ENCODE results near the gene AGPAT4. TPM values are rescaled to one million over a fixed set of nuclear protein-coding genes. Genes with fewer than 3 reads are reported as not detected.
"Not testable (repeated sequence)": the region's sequence is repeated elsewhere in the genome, so short reads cannot be mapped to it uniquely, and the experiment has no call there.

AGPAT4 gene, protein sequence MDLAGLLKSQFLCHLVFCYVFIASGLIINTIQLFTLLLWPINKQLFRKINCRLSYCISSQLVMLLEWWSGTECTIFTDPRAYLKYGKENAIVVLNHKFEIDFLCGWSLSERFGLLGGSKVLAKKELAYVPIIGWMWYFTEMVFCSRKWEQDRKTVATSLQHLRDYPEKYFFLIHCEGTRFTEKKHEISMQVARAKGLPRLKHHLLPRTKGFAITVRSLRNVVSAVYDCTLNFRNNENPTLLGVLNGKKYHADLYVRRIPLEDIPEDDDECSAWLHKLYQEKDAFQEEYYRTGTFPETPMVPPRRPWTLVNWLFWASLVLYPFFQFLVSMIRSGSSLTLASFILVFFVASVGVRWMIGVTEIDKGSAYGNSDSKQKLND
- polyA plus RNA-seq (ENCODE audit: low read depth in 6 of 6), result 1 to 10 TPM in 5 of 6 donors, under 1 TPM in 1; 0.04 to 3.2 (median 1.4) TPM

DNA sequence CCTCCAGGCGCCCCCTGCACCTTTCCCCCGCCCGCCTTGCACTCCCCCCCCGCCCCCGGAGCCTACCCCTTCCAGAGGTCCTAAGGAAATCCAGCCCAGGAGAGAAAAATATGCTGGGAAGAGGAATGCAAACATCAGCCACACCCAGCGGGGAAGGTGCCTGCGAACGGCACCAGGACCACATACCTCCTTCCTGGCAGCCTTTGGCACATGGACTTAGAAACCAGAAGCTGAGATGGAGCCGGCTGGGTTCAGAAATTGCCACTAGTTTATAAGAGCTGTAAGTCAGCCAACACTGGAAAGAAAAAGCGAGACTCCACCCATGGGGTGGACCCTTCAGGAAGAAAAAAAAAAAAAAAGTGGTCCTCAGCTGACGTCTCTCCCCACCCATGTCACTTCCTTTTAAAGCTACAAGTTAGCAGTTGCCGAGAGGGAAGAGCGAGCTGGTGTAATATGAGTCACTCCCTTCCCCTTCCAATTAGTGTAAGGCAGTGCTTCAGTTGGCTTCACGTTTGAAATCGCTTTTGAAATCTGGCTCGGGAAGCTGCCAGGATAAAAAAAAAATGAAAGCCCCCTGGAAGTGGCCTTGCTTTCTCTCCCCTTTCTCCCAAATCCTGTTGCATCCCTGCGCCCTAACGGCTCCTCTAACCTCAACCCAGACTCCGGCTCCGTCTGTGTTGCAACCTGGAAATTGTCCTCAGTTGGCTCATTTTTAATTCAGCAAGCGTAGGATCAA, at the start of gene AGPAT4:
Gene AGPAT4 (minus strand): TSS at position 310 of the 736 bp plus-strand sequence. CDS start 41,848 bp downstream, outside the sequence.
- ATAC-seq (ENCODE audit: low read depth in 2 of 2) (peak; percentile 88 to 90), DNase-seq (peak; percentile 75)
- H3K4me1 Mint-ChIP-seq, result peaks cover 15 to 19% (median 19%) of the 10 kb centered on the region in 3 donors

DNA sequence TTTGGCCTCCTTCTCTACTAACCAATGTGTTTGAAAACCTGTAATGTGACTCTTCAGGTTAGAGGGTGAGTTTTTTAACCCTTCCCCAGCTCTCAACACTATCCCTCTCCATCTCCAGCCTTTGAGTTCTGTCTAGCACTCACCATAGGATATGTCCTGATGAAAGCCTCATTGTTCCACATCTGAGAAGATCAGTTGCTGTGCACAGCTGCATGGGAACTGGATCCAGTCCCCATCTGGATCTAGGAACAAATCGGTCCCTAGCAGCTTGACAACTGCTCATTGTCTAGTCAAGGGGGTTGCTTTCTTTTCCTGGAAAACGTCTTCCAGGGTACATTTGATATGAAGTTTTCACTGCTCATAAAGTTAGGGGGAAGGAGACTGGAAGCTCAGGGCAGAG, 45.4 kb upstream of the AGPAT4 start:
- peaks cover 4 to 17% (median 13%) of the 10 kb centered on the region in 7 donors for H3K9me3 Mint-ChIP-seq
- no peaks in the 10 kb centered on the region for H3K4me1 Mint-ChIP-seq
- H3K4me3 Mint-ChIP-seq, result no peak overlapping the region
- no peak overlapping the region for H3K27ac Mint-ChIP-seq
- DNase-seq, result no peak
- no peak for ATAC-seq (ENCODE audit: low read depth in 2 of 2)
- H3K27me3 Mint-ChIP-seq, result peaks cover 3 to 15% (median 10%) of the 10 kb centered on the region in 3 donors
- peaks cover 4 to 7% of the 10 kb centered on the region in 2 donors for H3K36me3 Mint-ChIP-seq

More for the DNA sequence above, at the start of gene AGPAT4:
- Mint-ChIP-seq H3K36me3 (peaks cover 0 to 8% of the 10 kb centered on the region in 2 donors), H3K4me3 (peak within 1 kb of the TSS; percentile 87 to 97 (median 92)), H3K9me3 (no peaks in the 10 kb centered on the region), H3K27me3 (peaks cover 0 to 19% (median 11%) of the 10 kb centered on the region in 3 donors), H3K27ac (peak within 1 kb of the TSS; percentile 86 to 98 (median 98))

DNA sequence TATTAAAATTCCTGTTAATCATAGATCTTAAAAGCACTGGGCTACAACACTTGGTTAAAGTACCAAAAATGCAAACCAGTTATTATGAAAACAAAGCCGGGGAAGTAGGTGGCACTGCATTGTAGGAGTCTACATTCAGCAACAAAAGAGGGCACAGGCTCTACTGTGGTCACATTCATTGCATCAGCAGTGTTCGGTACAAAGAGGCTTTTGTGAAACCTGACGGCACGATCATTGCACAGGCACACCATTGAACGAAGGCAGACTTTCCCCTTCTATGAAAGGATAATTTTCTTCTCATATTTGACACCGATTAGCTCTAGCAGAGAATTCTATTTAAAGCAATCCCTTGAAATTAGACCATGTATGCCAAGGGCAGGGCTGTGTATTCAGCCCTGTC, 44.6 kb upstream of the AGPAT4 start:
- Mint-ChIP-seq H3K4me3 (no peak overlapping the region), H3K27ac (no peak overlapping the region), H3K4me1 (no peaks in the 10 kb centered on the region), H3K27me3 (peaks cover 8 to 15% (median 14%) of the 10 kb centered on the region in 3 donors), H3K9me3 (peaks cover 4 to 20% (median 13%) of the 10 kb centered on the region in 7 donors), H3K36me3 (peaks cover 4 to 7% of the 10 kb centered on the region in 2 donors)
- DNase-seq (no peak), ATAC-seq (ENCODE audit: low read depth in 2 of 2) (no peak)

DNA sequence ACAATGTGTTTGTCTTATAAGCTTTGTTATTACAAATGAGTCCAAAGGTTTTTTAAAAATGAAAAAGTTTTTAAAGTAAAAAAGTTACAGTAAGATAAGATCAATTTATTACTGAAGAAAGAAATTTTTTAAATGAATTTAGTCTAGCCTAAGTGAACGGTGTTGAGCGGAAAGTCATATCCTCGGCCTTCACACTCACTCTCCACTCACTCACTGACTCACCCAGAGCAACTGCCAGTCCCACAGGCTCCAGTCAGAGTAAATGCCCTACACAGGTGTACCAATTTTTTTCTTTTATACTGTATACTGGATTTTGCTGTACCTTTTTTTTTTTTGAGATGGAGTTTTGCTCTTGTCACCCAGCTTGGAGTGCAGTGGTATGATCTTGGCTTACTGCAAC, 42.7 kb upstream of the AGPAT4 start:
- peaks cover 0 to 16% (median 10%) of the 10 kb centered on the region in 7 donors for H3K9me3 Mint-ChIP-seq
- H3K27ac Mint-ChIP-seq, result no peak overlapping the region
- DNase-seq, result no peak

DNA sequence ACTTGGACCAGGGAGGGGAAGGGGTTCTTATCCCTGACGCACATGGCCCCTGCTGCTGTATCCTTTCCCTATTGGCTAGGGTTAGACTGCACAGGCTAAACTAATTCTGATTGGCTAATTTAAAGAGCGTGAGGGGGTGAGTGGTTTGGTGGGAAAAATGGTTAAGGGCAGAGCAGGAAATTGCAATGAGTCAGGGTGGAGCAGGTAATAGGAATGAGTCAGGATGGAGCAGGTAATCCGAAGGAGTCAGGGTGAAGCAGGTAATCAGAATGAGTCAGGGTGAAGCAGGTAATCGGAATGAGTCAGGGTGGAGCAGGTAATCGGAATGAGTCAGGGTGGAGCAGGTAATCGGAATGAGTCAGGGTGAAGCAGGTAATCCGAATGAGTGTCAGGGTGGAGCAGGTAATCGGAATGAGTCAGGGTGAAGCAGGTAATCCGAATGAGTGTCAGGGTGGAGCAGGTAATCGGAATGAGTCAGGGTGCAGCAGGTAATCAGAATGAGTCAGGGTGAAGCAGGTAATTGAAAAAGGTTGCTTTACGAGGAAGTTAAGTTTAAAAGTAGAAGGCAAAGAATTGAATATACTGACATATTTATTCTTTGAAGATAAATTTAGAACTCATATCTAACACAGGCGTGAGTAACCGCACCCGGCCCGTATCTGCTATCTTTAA, 41.5 kb upstream of the AGPAT4 start:
- ATAC-seq (ENCODE audit: low read depth in 2 of 2); H3K4me1 Mint-ChIP-seq; H3K4me3 Mint-ChIP-seq; DNase-seq; H3K36me3 Mint-ChIP-seq: not testable (repeated sequence)
- peak overlapping the region in 1 of 6 donors; percentile 68 for H3K27ac Mint-ChIP-seq
- peaks cover 0 to 16% (median 10%) of the 10 kb centered on the region in 7 donors for H3K9me3 Mint-ChIP-seq
- peaks cover 8 to 15% (median 13%) of the 10 kb centered on the region in 3 donors for H3K27me3 Mint-ChIP-seq

More for the DNA sequence above, 42.7 kb upstream of the AGPAT4 start:
- ATAC-seq (ENCODE audit: low read depth in 2 of 2), result no peak
- Mint-ChIP-seq H3K36me3 (peaks cover 0 to 7% of the 10 kb centered on the region in 2 donors), H3K27me3 (peaks cover 8 to 15% (median 12%) of the 10 kb centered on the region in 3 donors), H3K4me1 (no peaks in the 10 kb centered on the region), H3K4me3 (no peak overlapping the region)

DNA sequence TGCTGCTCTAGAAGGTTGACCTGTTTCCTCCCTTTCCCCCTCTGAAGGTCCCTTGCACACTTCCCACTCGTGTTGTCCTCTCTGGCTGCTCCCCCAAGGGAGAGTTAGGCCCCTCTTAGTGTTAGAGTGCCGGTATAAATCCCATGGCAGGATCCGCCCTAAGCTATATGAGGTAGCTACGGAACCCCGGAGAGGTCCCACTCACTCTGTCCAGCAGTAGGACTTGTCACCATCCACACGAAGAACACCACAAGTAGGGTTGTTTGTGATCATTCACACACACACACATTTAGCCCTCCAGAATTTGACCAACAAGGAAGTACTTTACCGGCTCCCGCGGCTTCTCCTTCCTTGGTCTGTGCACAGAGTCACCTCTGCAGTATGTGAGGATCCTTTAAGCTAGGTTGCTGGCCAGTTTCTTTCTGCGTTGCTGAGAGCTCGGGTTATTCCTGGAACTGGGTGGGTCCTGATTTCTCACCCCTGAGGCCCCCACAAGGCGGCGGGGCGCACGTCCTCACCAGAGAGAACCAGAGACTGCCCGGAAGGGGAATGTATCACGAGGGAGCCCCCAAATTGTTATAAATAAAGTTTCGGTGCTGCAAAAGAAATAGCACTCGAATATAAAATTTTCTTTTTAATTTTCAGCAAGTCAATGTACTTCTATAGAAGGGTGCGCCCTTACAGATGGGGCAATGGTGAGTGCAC, 40.8 kb upstream of the AGPAT4 start:
- H3K27ac Mint-ChIP-seq; H3K4me3 Mint-ChIP-seq; H3K36me3 Mint-ChIP-seq; H3K4me1 Mint-ChIP-seq; DNase-seq; ATAC-seq (ENCODE audit: low read depth in 2 of 2): not testable (repeated sequence)
- peaks cover 0 to 16% (median 10%) of the 10 kb centered on the region in 7 donors for H3K9me3 Mint-ChIP-seq
- peaks cover 8 to 15% (median 13%) of the 10 kb centered on the region in 3 donors for H3K27me3 Mint-ChIP-seq

DNA sequence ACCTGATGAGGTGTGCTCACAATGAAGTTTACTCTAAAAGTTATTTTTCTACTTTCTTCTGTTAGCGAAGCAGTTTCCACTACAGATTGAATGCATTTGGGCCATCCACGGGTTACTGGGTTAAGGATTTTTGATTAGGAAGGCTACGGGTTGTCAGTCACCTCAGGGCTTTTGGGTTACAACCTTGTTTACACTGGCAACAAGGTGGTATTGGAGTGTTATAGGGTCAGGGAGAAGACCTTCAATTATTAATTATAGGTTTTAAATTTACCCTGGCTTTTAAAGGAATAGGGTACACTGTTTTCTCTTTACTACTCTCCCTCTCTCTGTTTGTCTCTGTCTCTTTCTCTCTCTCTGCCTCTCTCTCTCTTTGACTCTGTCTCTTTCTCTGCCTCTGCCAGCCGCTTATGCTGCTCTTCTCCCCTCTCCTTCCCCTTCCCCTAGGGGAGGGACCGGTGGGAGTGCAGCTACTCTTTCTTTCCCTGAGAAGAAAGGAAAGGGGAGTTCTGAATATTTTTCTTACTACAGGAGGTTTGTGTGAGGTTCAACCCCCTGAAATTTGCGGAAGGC, 40.2 kb upstream of the AGPAT4 start:
- Mint-ChIP-seq H3K9me3 (peaks cover 0 to 16% (median 10%) of the 10 kb centered on the region in 7 donors), H3K4me1 (no peaks in the 10 kb centered on the region), H3K4me3 (no peak overlapping the region), H3K36me3 (peaks cover 0 to 7% of the 10 kb centered on the region in 2 donors), H3K27ac (peak overlapping the region in 1 of 6 donors; percentile 27), H3K27me3 (peaks cover 8 to 13% (median 11%) of the 10 kb centered on the region in 3 donors)
- ATAC-seq (ENCODE audit: low read depth in 2 of 2) (no peak), DNase-seq (no peak)

DNA sequence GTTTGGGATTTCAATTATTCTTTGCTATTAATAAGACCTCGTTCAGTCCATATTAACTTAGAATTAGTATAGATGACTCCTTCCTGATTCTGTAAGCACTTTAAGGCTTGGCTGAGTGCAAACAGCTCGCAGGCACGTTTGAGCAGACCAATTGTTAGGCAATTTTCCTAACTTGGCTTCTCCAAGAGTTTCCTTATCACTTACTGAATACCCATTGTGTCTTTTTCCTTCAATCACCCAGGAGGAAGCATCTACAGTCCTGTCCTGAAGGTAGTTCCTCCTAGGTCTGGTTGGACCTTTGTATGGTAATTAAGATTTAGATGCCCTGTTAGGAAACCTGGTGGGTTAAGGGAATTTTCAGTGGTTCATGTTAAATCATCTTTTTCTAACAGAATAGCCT, 39.6 kb upstream of the AGPAT4 start:
- H3K4me3 Mint-ChIP-seq; H3K27ac Mint-ChIP-seq; H3K4me1 Mint-ChIP-seq; DNase-seq; ATAC-seq (ENCODE audit: low read depth in 2 of 2); H3K36me3 Mint-ChIP-seq: not testable (repeated sequence)
- H3K9me3 Mint-ChIP-seq, result peaks cover 0 to 16% (median 10%) of the 10 kb centered on the region in 7 donors
- peaks cover 8 to 13% (median 9%) of the 10 kb centered on the region in 3 donors for H3K27me3 Mint-ChIP-seq

DNA sequence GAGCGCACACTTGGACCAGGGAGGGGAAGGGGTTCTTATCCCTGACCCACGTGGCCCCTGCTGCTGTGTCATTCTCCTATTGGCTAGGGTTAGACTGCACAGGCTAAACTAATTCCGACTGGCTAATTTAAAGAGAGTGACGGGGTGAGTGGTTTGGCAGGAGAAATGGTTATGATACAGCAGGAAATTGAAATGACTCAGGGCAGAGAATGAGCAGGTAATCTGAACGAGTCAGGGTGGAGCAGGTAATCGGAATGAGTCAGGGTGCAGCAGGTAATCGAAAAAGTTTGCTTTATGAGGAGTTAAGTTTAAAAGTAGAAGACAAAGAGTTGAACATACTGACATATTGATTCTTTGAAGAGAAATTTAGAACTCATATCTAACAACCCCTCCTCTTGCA, 35.9 kb upstream of the AGPAT4 start:
- not testable (repeated sequence) for H3K27ac Mint-ChIP-seq; ATAC-seq (ENCODE audit: low read depth in 2 of 2); DNase-seq; H3K4me1 Mint-ChIP-seq; H3K36me3 Mint-ChIP-seq; H3K4me3 Mint-ChIP-seq; H3K9me3 Mint-ChIP-seq
- H3K27me3 Mint-ChIP-seq, result peaks cover 4 to 24% (median 21%) of the 10 kb centered on the region in 3 donors

DNA sequence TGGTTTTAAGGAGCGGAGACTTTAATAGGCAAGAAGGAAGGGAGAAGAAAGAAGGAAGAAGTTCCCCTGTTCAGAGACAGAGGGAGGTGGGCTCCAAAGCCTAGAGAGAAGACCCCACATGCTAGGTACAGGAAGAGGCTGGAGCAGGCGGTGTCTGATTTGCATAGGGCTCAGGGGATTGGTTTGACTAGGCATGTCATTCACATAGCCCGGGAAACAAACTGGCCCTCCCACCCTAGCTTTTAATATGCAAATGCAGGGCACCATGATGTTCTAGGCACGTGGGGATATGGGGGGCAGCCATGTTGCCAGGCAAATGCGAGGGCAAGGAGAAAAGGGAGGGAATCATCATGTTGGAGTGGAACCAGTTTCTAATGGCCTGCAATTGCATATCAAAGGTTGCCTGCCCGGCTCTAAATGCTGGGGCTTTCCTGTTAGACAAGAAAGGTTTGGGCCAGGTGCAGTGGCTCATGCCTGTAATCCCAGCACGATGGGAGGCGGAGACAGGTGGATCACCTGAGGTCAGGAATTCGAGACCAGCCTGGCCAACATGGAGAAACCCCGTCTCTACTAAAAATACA, 34.3 kb upstream of the AGPAT4 start:
- H3K4me1 Mint-ChIP-seq, result no peaks in the 10 kb centered on the region
- no peak for DNase-seq
- H3K9me3 Mint-ChIP-seq, result peaks cover 0 to 5% (median 0%) of the 10 kb centered on the region in 7 donors
- ATAC-seq (ENCODE audit: low read depth in 2 of 2), result no peak
- peak overlapping the region in 1 of 6 donors; percentile 10 for H3K27ac Mint-ChIP-seq
- no peak overlapping the region for H3K4me3 Mint-ChIP-seq
- H3K27me3 Mint-ChIP-seq, result peaks cover 10 to 23% (median 16%) of the 10 kb centered on the region in 3 donors
- no peaks in the 10 kb centered on the region for H3K36me3 Mint-ChIP-seq

DNA sequence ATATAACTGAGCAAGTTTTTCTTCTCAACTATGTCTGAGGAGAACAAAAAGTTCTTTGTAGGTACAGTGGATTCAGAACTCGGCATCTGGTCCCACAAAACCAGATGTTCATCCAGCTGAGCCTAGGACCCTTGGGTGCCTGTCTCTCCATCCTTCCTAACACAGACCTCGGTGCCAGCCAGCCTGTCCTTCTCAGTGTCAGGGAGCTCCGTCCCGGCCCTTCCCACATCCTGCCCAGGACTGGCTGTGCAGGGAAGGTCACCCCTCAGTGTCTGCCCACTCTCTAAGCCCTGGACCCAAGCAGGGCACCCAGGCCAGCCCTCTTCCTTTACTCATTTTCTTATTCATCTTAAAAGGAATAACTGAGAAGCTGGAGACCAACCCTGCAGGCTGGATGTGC, 32.0 kb upstream of the AGPAT4 start:
- H3K4me3 Mint-ChIP-seq, result no peak overlapping the region
- H3K27ac Mint-ChIP-seq, result no peak overlapping the region
- peaks cover 10 to 18% (median 16%) of the 10 kb centered on the region in 3 donors for H3K27me3 Mint-ChIP-seq
- no peak for ATAC-seq (ENCODE audit: low read depth in 2 of 2)
- no peak for DNase-seq
- H3K36me3 Mint-ChIP-seq, result no peaks in the 10 kb centered on the region
- no peaks in the 10 kb centered on the region for H3K4me1 Mint-ChIP-seq
- H3K9me3 Mint-ChIP-seq, result peaks cover 0 to 5% (median 0%) of the 10 kb centered on the region in 7 donors

Data from naive B cell (primary cell).